ENCODE measurements around the gene SYTL3. TPM values are rescaled to one million over a fixed set of nuclear protein-coding genes. Genes with fewer than 3 reads are reported as not detected.
A peak's percentile ranks its signal among the peaks of the same experiment; 100 is the strongest.

The SYTL3 gene
- total RNA-seq, 3 donors from 2014 or later (not counting 1 experiment from before 2014, with no cell fraction given), result 84.1 to 143 (median 89.0) TPM

DNA sequence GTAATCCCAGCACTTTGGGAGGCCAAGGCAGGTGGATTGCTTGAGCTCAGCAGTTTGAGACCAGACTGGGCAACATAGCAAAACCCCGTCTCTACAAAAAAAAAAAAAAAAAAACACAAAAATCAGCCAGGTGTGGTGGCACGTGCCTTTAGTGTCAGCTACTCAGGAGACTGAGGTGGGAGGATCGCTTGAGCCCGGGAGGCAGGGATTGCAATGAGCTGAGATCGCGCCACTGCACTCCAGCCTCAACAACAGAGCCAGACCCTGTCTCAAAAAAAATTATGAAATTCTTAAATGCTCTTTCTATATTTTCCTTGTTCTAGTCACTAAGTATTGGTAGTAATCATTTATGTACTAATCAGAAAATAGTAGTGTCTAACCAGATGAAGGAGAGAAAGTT, 30.6 kb downstream of the SYTL3 start:
- no peak for DNase-seq
- no peak overlapping the region for H3K27ac ChIP-seq (ENCODE audit: low read length)
- no peak for TF ChIP-seq CTCF (IDR thresholded peaks at IDR 0.05)
- no peaks in the 10 kb centered on the region for H3K9me3 ChIP-seq (ENCODE audit: control insufficient read depth, insufficient read depth, low read length)
- H3K9me3 Mint-ChIP-seq, result no peaks in the 10 kb centered on the region
- H3K27me3 Mint-ChIP-seq (ENCODE audit: low read depth in 2 of 2), result no peaks in the 10 kb centered on the region
- peaks cover 15% of the 10 kb centered on the region for H3K36me3 Mint-ChIP-seq
- H3K27me3 ChIP-seq (ENCODE audit: control insufficient read depth, insufficient read depth, low read length), result no peaks in the 10 kb centered on the region
- intact Hi-C loops (cut with micrococcal nuclease), result no loop called here
- H3K4me1 Mint-ChIP-seq, result peaks cover 29 to 31% of the 10 kb centered on the region in 2 donors
- H3K27ac Mint-ChIP-seq, result peak overlapping the region in 1 of 2 donors; percentile 30
- no peak for ATAC-seq
- H3K4me3 ChIP-seq (ENCODE audit: low read length), result no peak overlapping the region
- WGBS (ENCODE audit: insufficient coverage), result 96% methylated on average over 4 of the region's 6 CpGs
- no peak overlapping the region for H3K4me3 Mint-ChIP-seq
- peaks cover 4% of the 10 kb centered on the region for H3K4me1 ChIP-seq (ENCODE audit: control insufficient read depth, insufficient read depth, low read length)
- H3K36me3 ChIP-seq (ENCODE audit: control insufficient read depth, insufficient read depth, low read length), result peaks cover 24% of the 10 kb centered on the region

- WGBS (ENCODE audit: insufficient coverage), result 93% methylated on average over 5 of the region's 5 CpGs
- Histone ChIP-seq H3K9me3 (ENCODE audit: control insufficient read depth, insufficient read depth, low read length) (no peaks in the 10 kb centered on the region), H3K4me3 (ENCODE audit: low read length) (no peak overlapping the region), H3K27me3 (ENCODE audit: control insufficient read depth, insufficient read depth, low read length) (no peaks in the 10 kb centered on the region), H3K36me3 (ENCODE audit: control insufficient read depth, insufficient read depth, low read length) (peaks cover 28% of the 10 kb centered on the region), H3K27ac (ENCODE audit: low read length) (no peak overlapping the region), H3K4me1 (ENCODE audit: control insufficient read depth, insufficient read depth, low read length) (peaks cover 26% of the 10 kb centered on the region)
- Mint-ChIP-seq H3K36me3 (peaks cover 15% of the 10 kb centered on the region), H3K27ac (peak overlapping the region; percentile 72 to 83), H3K4me1 (peaks cover 48 to 52% of the 10 kb centered on the region in 2 donors), H3K27me3 (ENCODE audit: low read depth in 2 of 2) (no peaks in the 10 kb centered on the region), H3K9me3 (no peaks in the 10 kb centered on the region), H3K4me3 (no peak overlapping the region)
- peak in 1 of 2 donors; percentile 40 for DNase-seq
- TF ChIP-seq CTCF (IDR thresholded peaks at IDR 0.05), result no peak
- no peak for ATAC-seq
- intact Hi-C loops (cut with micrococcal nuclease), result no loop called here
Observed at GRCh38 chr6:158684311-158684710, 34.5 kb downstream of the SYTL3 start.

- Mint-ChIP-seq H3K4me1 (peaks cover 44 to 52% of the 10 kb centered on the region in 2 donors), H3K9me3 (no peaks in the 10 kb centered on the region), H3K27ac (peak overlapping the region; percentile 72 to 83), H3K36me3 (peaks cover 15% of the 10 kb centered on the region), H3K27me3 (ENCODE audit: low read depth in 2 of 2) (no peaks in the 10 kb centered on the region), H3K4me3 (no peak overlapping the region)
- Histone ChIP-seq H3K36me3 (ENCODE audit: control insufficient read depth, insufficient read depth, low read length) (peaks cover 29% of the 10 kb centered on the region), H3K4me1 (ENCODE audit: control insufficient read depth, insufficient read depth, low read length) (peaks cover 26% of the 10 kb centered on the region), H3K27me3 (ENCODE audit: control insufficient read depth, insufficient read depth, low read length) (no peaks in the 10 kb centered on the region), H3K9me3 (ENCODE audit: control insufficient read depth, insufficient read depth, low read length) (no peaks in the 10 kb centered on the region), H3K4me3 (ENCODE audit: low read length) (no peak overlapping the region), H3K27ac (ENCODE audit: low read length) (peak overlapping the region; percentile 15)
- intact Hi-C loops (cut with micrococcal nuclease), result loop anchor here (5.0 kb wide), 1 partner anchor 473 kb away; no protein-coding TSS in a partner anchor
- DNase-seq (no peak), ATAC-seq (no peak)
- WGBS (ENCODE audit: insufficient coverage), result 83% methylated on average over 3 of the region's 5 CpGs
- no peak for TF ChIP-seq CTCF (IDR thresholded peaks at IDR 0.05)
Observed at GRCh38 chr6:158684745-158685324, 35.0 kb downstream of the SYTL3 start.

GRCh38 chr6:158686311-158686710, 36.5 kb downstream of the SYTL3 start:
- H3K27ac ChIP-seq (ENCODE audit: low read length), result peak overlapping the region; percentile 92
- ATAC-seq (no peak), DNase-seq (no peak)
- no peaks in the 10 kb centered on the region for H3K27me3 Mint-ChIP-seq (ENCODE audit: low read depth in 2 of 2)
- no peaks in the 10 kb centered on the region for H3K9me3 ChIP-seq (ENCODE audit: control insufficient read depth, insufficient read depth, low read length)
- no peak overlapping the region for H3K4me3 ChIP-seq (ENCODE audit: low read length)
- H3K27ac Mint-ChIP-seq, result peak overlapping the region; percentile 88 to 97
- H3K36me3 Mint-ChIP-seq, result peaks cover 15% of the 10 kb centered on the region
- H3K4me1 Mint-ChIP-seq, result peaks cover 43 to 48% of the 10 kb centered on the region in 2 donors
- intact Hi-C loops (cut with micrococcal nuclease), result loop anchor here (2.0 to 5.0 kb wide), 2 partner anchors 34 to 474 kb away; no protein-coding TSS in a partner anchor
- no peak for TF ChIP-seq CTCF (IDR thresholded peaks at IDR 0.05)
- no peaks in the 10 kb centered on the region for H3K9me3 Mint-ChIP-seq
- 53% methylated on average over 4 of the region's 4 CpGs for WGBS (ENCODE audit: insufficient coverage)
- peak overlapping the region; percentile 85 for H3K4me3 Mint-ChIP-seq
- peaks cover 26% of the 10 kb centered on the region for H3K36me3 ChIP-seq (ENCODE audit: control insufficient read depth, insufficient read depth, low read length)
- H3K4me1 ChIP-seq (ENCODE audit: control insufficient read depth, insufficient read depth, low read length), result peaks cover 33% of the 10 kb centered on the region
- H3K27me3 ChIP-seq (ENCODE audit: control insufficient read depth, insufficient read depth, low read length), result no peaks in the 10 kb centered on the region
